Liver (tissue), 9 donors: ENCODE measurements around the gene BOC. TPM values are rescaled to one million over a fixed set of nuclear protein-coding genes. Genes with fewer than 3 reads are reported as not detected.

Experiments used
- DNase-seq: peaks from one replicate; pipeline ENCODE4 v3.0.0-alpha.2; 2017; ENCODE audit warnings: low spot score
- H3K27ac ChIP-seq, 2 donors: one replicate each; pipeline ENCODE4 v1.7.0; 2013; ENCODE audit warnings: inconsistent platforms in 2 of 2, low read length in 2 of 2, control low read depth in 1 of 2, low read depth in 1 of 2, mild to moderate bottlenecking in 1 of 2
- H3K27me3 ChIP-seq, 4 donors: one replicate each; pipeline versions ENCODE4 v1.6.1 to v1.7.0; 2013; ENCODE audit warnings: low read length in 3 of 4, inconsistent platforms in 1 of 4, mild to moderate bottlenecking in 1 of 4, moderate library complexity in 1 of 4; ENCODE audit not compliant: control insufficient read depth in 4 of 4, insufficient read depth in 4 of 4
- H3K36me3 ChIP-seq, 4 donors: one replicate each; pipeline versions ENCODE4 v1.6.1 to v1.7.0; 2013; ENCODE audit warnings: low read length in 3 of 4, mild to moderate bottlenecking in 3 of 4, low read depth in 1 of 4, moderate library complexity in 1 of 4; ENCODE audit not compliant: control insufficient read depth in 4 of 4, insufficient read depth in 3 of 4
- H3K4me1 ChIP-seq, 4 donors: one replicate each; pipeline versions ENCODE4 v1.6.1 to v1.7.0; 2013; ENCODE audit warnings: low read length in 3 of 4, mild to moderate bottlenecking in 3 of 4, moderate library complexity in 1 of 4; ENCODE audit not compliant: control insufficient read depth in 4 of 4, insufficient read depth in 4 of 4
- H3K4me3 ChIP-seq, 3 donors: one replicate each; pipeline versions ENCODE4 v1.6.1 to v1.7.0; 2013; ENCODE audit warnings: low read length in 3 of 3, control low read depth in 1 of 3, low read depth in 1 of 3, mild to moderate bottlenecking in 1 of 3
- H3K9ac ChIP-seq, 2 donors: one replicate each; pipeline ENCODE4 v1.7.0; 2013; ENCODE audit warnings: low read length in 2 of 2, mild to moderate bottlenecking in 2 of 2, moderate library complexity in 2 of 2, control low read depth in 1 of 2, low read depth in 1 of 2
- H3K9me3 ChIP-seq, 4 donors: one replicate each; pipeline versions ENCODE4 v1.6.1 to v1.7.0; 2013; ENCODE audit warnings: low read length in 3 of 4; ENCODE audit not compliant: control insufficient read depth in 4 of 4
- EGR1 ChIP-seq, 2 donors: IDR thresholded peaks; 2 replicates each; pipeline ENCODE4 v1.6.1; 2016 to 2018; ENCODE audit warnings: antibody characterized with exemption in 2 of 2, low read depth in 2 of 2
- FOXA1 ChIP-seq: IDR thresholded peaks from 2 replicates; pipeline ENCODE4 v1.6.1; 2016; ENCODE audit warnings: antibody characterized with exemption
- FOXA2 ChIP-seq: IDR thresholded peaks from 2 replicates; pipeline ENCODE4 v1.6.1; 2016; ENCODE audit warnings: antibody characterized with exemption
- GABPA ChIP-seq, 2 donors: IDR thresholded peaks in 1 of 2; conservative IDR thresholded peaks in 1 of 2; 2 replicates each; pipeline ENCODE4 v1.6.1; 2016; ENCODE audit warnings: antibody characterized with exemption in 2 of 2, mild to moderate bottlenecking in 1 of 2, moderate library complexity in 1 of 2
- HNF4A ChIP-seq, 2 donors: conservative IDR thresholded peaks; 2 replicates each; pipeline ENCODE4 v1.6.1; 2016; ENCODE audit warnings: antibody characterized with exemption in 2 of 2, mild to moderate bottlenecking in 2 of 2
- HNF4G ChIP-seq: IDR thresholded peaks from 2 replicates; pipeline ENCODE4 v1.6.1; 2016; ENCODE audit warnings: antibody characterized with exemption
- JUND ChIP-seq, 2 donors: IDR thresholded peaks; 2 replicates each; pipeline ENCODE4 v1.6.1; 2016; ENCODE audit warnings: antibody characterized with exemption in 2 of 2
- NR2F2 ChIP-seq: IDR thresholded peaks from 2 replicates; pipeline ENCODE4 v1.6.1; 2016; ENCODE audit warnings: antibody characterized with exemption
- RAD21 ChIP-seq, 2 donors: IDR thresholded peaks; 2 replicates each; pipeline ENCODE4 v1.6.1; 2016; ENCODE audit warnings: antibody characterized with exemption in 2 of 2, mild to moderate bottlenecking in 2 of 2
- RXRA ChIP-seq, 2 donors: IDR thresholded peaks; 2 replicates each; pipeline ENCODE4 v1.6.1; 2017 to 2018; ENCODE audit warnings: antibody characterized with exemption in 2 of 2, mild to moderate bottlenecking in 1 of 2
- SP1 ChIP-seq: IDR thresholded peaks from 2 replicates; pipeline ENCODE4 v1.6.1; 2018; ENCODE audit warnings: antibody characterized with exemption, mild to moderate bottlenecking
- TAF1 ChIP-seq: conservative IDR thresholded peaks from 2 replicates; pipeline ENCODE4 v1.6.1; 2016; ENCODE audit warnings: antibody characterized with exemption, mild to moderate bottlenecking
- YY1 ChIP-seq: IDR thresholded peaks from 2 replicates; pipeline ENCODE4 v1.6.1; 2016; ENCODE audit warnings: antibody characterized with exemption, mild to moderate bottlenecking
- WGBS: extraction: QIAGEN DNeasy Blood & Tissue Kit; methylation state at CpG from one replicate; pipeline ENCODE4 v1.1.7; 2013; 5-methylcytosine and 5-hydroxymethylcytosine counted together
- polyA plus RNA-seq, 2 donors: library from polyadenylated mRNA; stranded (reverse) in 1 of 2; unstranded in 1 of 2; fragments of 200-250 nt in 1 of 2; fragments of >200 nt in 1 of 2; fragmentation: Nextera tagmentation in 1 of 2; extraction: Ambion mirVana in 1 of 2; gene quantifications; one replicate each; pipeline versions ENCODE4 v1.2.1 to v1.2.3, GENCODE V29; 2013 to 2015
- total RNA-seq, 2 donors: library from RNA; depleted of rRNA; stranded (reverse); fragments of >200 nt; gene quantifications; one replicate each; pipeline ENCODE4 v1.2.3, GENCODE V29; 2014
- TF ChIP-seq, protein P1 (sequence below): IDR thresholded peaks from 2 replicates; pipeline ENCODE4 v1.6.1; 2016; ENCODE audit warnings: antibody characterized with exemption, mild to moderate bottlenecking
- TF ChIP-seq, protein P2 (sequence below): IDR thresholded peaks from 2 replicates; pipeline ENCODE4 v1.6.1; 2016; ENCODE audit warnings: antibody characterized with exemption
- TF ChIP-seq, protein P3 (sequence below): IDR thresholded peaks from 2 replicates; pipeline ENCODE4 v1.6.1; 2016; ENCODE audit warnings: antibody characterized with exemption
- TF ChIP-seq, protein P4 (sequence below): IDR thresholded peaks from 2 replicates; pipeline ENCODE4 v1.6.1; 2016; ENCODE audit warnings: antibody characterized with exemption
- donor health status: healthy.
- donor health status: healthy.
- donor health status: healthy.
- donor health status: healthy.
- donor health status: healthy.

Gene BOC
- total and polyA plus RNA-seq, 4 donors = 0.31 to 1.5 (median 0.65) TPM; not detected in 1

DNA sequence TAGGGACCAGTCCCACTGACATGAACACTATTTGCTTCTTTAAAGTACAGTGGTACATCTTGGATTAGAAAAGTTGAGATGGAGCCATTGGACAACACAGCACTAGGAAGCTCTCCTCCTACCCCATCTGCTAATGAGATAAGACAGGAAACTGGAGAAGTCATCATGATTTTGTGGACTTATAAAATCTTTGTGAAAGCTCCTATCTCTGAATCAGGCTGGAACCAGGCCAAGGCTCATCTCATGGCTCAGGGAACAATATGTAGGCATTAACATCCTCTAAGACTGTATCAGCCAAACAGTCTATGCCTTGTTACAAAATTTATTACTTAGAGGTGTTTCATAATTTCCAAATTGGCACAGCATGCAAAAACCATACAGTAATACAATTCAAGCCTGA, 84.1 kb downstream of the BOC start:
- Histone ChIP-seq H3K4me1 (no peaks in the 10 kb centered on the region), H3K27ac (no peak overlapping the region), H3K9ac (no peak overlapping the region), H3K27me3 (no peaks in the 10 kb centered on the region), H3K4me3 (no peak overlapping the region), H3K36me3 (no peaks in the 10 kb centered on the region), H3K9me3 (no peaks in the 10 kb centered on the region)
- DNase-seq = no peak
- TF ChIP-seq RAD21 (IDR thresholded peaks at IDR 0.05) = no peak
- TF ChIP-seq FOXA2 = no peak
- TF ChIP-seq GABPA (IDR thresholded peaks at IDR 0.05 in 1 of 2, conservative IDR thresholded peaks at IDR 0.05 in 1 of 2) = no peak
- TF ChIP-seq RXRA (IDR thresholded peaks at IDR 0.05) = no peak
- TF ChIP-seq, protein P1, sequence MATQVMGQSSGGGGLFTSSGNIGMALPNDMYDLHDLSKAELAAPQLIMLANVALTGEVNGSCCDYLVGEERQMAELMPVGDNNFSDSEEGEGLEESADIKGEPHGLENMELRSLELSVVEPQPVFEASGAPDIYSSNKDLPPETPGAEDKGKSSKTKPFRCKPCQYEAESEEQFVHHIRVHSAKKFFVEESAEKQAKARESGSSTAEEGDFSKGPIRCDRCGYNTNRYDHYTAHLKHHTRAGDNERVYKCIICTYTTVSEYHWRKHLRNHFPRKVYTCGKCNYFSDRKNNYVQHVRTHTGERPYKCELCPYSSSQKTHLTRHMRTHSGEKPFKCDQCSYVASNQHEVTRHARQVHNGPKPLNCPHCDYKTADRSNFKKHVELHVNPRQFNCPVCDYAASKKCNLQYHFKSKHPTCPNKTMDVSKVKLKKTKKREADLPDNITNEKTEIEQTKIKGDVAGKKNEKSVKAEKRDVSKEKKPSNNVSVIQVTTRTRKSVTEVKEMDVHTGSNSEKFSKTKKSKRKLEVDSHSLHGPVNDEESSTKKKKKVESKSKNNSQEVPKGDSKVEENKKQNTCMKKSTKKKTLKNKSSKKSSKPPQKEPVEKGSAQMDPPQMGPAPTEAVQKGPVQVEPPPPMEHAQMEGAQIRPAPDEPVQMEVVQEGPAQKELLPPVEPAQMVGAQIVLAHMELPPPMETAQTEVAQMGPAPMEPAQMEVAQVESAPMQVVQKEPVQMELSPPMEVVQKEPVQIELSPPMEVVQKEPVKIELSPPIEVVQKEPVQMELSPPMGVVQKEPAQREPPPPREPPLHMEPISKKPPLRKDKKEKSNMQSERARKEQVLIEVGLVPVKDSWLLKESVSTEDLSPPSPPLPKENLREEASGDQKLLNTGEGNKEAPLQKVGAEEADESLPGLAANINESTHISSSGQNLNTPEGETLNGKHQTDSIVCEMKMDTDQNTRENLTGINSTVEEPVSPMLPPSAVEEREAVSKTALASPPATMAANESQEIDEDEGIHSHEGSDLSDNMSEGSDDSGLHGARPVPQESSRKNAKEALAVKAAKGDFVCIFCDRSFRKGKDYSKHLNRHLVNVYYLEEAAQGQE = no peak
- TF ChIP-seq, protein P2, sequence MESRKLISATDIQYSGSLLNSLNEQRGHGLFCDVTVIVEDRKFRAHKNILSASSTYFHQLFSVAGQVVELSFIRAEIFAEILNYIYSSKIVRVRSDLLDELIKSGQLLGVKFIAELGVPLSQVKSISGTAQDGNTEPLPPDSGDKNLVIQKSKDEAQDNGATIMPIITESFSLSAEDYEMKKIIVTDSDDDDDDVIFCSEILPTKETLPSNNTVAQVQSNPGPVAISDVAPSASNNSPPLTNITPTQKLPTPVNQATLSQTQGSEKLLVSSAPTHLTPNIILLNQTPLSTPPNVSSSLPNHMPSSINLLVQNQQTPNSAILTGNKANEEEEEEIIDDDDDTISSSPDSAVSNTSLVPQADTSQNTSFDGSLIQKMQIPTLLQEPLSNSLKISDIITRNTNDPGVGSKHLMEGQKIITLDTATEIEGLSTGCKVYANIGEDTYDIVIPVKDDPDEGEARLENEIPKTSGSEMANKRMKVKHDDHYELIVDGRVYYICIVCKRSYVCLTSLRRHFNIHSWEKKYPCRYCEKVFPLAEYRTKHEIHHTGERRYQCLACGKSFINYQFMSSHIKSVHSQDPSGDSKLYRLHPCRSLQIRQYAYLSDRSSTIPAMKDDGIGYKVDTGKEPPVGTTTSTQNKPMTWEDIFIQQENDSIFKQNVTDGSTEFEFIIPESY = no peak
- TF ChIP-seq, protein P3, sequence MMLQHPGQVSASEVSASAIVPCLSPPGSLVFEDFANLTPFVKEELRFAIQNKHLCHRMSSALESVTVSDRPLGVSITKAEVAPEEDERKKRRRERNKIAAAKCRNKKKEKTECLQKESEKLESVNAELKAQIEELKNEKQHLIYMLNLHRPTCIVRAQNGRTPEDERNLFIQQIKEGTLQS = no peak
- TF ChIP-seq SP1 = no peak
- TF ChIP-seq NR2F2 = no peak
- TF ChIP-seq, protein P4, sequence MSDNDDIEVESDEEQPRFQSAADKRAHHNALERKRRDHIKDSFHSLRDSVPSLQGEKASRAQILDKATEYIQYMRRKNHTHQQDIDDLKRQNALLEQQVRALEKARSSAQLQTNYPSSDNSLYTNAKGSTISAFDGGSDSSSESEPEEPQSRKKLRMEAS = no peak
- TF ChIP-seq JUND (IDR thresholded peaks at IDR 0.05) = no peak
- TF ChIP-seq HNF4A (conservative IDR thresholded peaks at IDR 0.05) = no peak
- TF ChIP-seq TAF1 = no peak
- no peak for TF ChIP-seq EGR1 (IDR thresholded peaks at IDR 0.05; ENCODE audit: low read depth in 2 of 2)
- no peak for TF ChIP-seq FOXA1
- TF ChIP-seq YY1 = no peak
- TF ChIP-seq HNF4G = no peak

DNA sequence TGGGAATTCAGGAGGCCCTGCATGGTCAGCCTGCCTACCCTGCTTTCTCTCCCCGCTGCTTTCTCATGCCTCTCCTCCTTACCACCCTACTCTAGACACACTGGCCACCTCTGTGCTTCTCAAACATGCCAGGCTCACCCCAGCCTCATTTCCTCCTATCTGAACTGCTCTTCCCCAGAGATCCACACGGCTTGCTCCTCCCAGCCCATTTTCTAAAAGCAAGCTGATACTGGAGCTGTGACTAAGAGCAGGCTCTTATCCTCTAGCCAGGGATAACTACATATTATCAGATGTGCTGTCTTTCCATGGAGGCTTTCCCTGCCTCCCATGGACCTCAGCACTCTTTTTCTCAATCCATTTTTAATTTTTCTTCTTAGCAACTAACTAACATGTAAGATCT, 85.9 kb downstream of the BOC start:
- Histone ChIP-seq H3K9me3 (no peaks in the 10 kb centered on the region), H3K27ac (no peak overlapping the region), H3K36me3 (no peaks in the 10 kb centered on the region), H3K9ac (no peak overlapping the region), H3K4me1 (no peaks in the 10 kb centered on the region), H3K27me3 (no peaks in the 10 kb centered on the region), H3K4me3 (no peak overlapping the region)
- no peak for DNase-seq
- no peak for TF ChIP-seq FOXA2
- 92% methylated on average over 2 of the region's 2 CpGs for WGBS
